ENCODE results near the gene REX1BD. TPM values are rescaled to one million over a fixed set of nuclear protein-coding genes. Genes with fewer than 3 reads are reported as not detected.

REX1BD gene
- polyA plus RNA-seq, 1 donor from 2014 or later = 214 TPM

- TF ChIP-seq MXI1 (conservative IDR thresholded peaks at IDR 0.05; ENCODE audit: poor library complexity, severe bottlenecking) (no peak), EZH2 (IDR thresholded peaks at IDR 0.05; ENCODE audit: borderline replicate concordance, insufficient read depth, low read length, poor library complexity, severe bottlenecking) (no peak), EP300 (conservative IDR thresholded peaks at IDR 0.05; ENCODE audit: poor library complexity, severe bottlenecking) (no peak), SMC3 (conservative IDR thresholded peaks at IDR 0.05; ENCODE audit: poor library complexity) (no peak), RAD21 (conservative IDR thresholded peaks at IDR 0.05) (no peak), TAF1 (IDR thresholded peaks at IDR 0.05; ENCODE audit: low read depth) (no peak), POLR2AphosphoS5 (IDR thresholded peaks at IDR 0.05) (no peak)
- TF ChIP-seq, protein P1, sequence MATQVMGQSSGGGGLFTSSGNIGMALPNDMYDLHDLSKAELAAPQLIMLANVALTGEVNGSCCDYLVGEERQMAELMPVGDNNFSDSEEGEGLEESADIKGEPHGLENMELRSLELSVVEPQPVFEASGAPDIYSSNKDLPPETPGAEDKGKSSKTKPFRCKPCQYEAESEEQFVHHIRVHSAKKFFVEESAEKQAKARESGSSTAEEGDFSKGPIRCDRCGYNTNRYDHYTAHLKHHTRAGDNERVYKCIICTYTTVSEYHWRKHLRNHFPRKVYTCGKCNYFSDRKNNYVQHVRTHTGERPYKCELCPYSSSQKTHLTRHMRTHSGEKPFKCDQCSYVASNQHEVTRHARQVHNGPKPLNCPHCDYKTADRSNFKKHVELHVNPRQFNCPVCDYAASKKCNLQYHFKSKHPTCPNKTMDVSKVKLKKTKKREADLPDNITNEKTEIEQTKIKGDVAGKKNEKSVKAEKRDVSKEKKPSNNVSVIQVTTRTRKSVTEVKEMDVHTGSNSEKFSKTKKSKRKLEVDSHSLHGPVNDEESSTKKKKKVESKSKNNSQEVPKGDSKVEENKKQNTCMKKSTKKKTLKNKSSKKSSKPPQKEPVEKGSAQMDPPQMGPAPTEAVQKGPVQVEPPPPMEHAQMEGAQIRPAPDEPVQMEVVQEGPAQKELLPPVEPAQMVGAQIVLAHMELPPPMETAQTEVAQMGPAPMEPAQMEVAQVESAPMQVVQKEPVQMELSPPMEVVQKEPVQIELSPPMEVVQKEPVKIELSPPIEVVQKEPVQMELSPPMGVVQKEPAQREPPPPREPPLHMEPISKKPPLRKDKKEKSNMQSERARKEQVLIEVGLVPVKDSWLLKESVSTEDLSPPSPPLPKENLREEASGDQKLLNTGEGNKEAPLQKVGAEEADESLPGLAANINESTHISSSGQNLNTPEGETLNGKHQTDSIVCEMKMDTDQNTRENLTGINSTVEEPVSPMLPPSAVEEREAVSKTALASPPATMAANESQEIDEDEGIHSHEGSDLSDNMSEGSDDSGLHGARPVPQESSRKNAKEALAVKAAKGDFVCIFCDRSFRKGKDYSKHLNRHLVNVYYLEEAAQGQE (IDR thresholded peaks at IDR 0.05; ENCODE audit: borderline replicate concordance) = no peak
- TF ChIP-seq, protein P2, sequence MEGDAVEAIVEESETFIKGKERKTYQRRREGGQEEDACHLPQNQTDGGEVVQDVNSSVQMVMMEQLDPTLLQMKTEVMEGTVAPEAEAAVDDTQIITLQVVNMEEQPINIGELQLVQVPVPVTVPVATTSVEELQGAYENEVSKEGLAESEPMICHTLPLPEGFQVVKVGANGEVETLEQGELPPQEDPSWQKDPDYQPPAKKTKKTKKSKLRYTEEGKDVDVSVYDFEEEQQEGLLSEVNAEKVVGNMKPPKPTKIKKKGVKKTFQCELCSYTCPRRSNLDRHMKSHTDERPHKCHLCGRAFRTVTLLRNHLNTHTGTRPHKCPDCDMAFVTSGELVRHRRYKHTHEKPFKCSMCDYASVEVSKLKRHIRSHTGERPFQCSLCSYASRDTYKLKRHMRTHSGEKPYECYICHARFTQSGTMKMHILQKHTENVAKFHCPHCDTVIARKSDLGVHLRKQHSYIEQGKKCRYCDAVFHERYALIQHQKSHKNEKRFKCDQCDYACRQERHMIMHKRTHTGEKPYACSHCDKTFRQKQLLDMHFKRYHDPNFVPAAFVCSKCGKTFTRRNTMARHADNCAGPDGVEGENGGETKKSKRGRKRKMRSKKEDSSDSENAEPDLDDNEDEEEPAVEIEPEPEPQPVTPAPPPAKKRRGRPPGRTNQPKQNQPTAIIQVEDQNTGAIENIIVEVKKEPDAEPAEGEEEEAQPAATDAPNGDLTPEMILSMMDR (IDR thresholded peaks at IDR 0.05; ENCODE audit: poor library complexity, severe bottlenecking) = no peak
- Histone ChIP-seq H3K4me2 (ENCODE audit: low read length) (peak overlapping the region; percentile 55), H3F3A (ENCODE audit: insufficient read depth, low read length, poor library complexity, severe bottlenecking) (no peaks in the 10 kb centered on the region), H3K79me2 (replicated peaks; ENCODE audit: insufficient read depth, low read length) (no peaks in the 10 kb centered on the region), H3K27me3 (ENCODE audit: insufficient read depth, low read depth, low read length) (peaks cover 40% of the 10 kb centered on the region), H4K20me1 (ENCODE audit: insufficient read depth) (no peaks in the 10 kb centered on the region), H3K9ac (ENCODE audit: low read length) (peak overlapping the region; percentile 93), H3K27ac (ENCODE audit: low read length) (peak overlapping the region; percentile 64), H3K9me3 (ENCODE audit: low read length) (no peaks in the 10 kb centered on the region), H2AFZ (ENCODE audit: low read depth, low read length) (no peak overlapping the region), H3K36me3 (ENCODE audit: insufficient read depth, low read length) (no peaks in the 10 kb centered on the region), H3K4me3 (ENCODE audit: low read length) (peak overlapping the region; percentile 86), H3K9me2 (ENCODE audit: insufficient read depth, low read length) (no peaks in the 10 kb centered on the region)
Observed at GRCh38 chr19:18613589-18614234, 25.1 kb downstream of the REX1BD start.

- no peaks in the 10 kb centered on the region for H3K9me2 ChIP-seq (ENCODE audit: insufficient read depth, low read length)
Observed at GRCh38 chr19:18616023-18616422, 27.4 kb downstream of the REX1BD start.

More at GRCh38 chr19:18616023-18616422, 27.4 kb downstream of the REX1BD start:
- Histone ChIP-seq H3K27ac (ENCODE audit: low read length) (no peak overlapping the region), H3K9me3 (ENCODE audit: low read length) (no peaks in the 10 kb centered on the region), H3K9ac (ENCODE audit: low read length) (no peak overlapping the region), H2AFZ (ENCODE audit: low read depth, low read length) (no peak overlapping the region), H3K36me3 (ENCODE audit: insufficient read depth, low read length) (no peaks in the 10 kb centered on the region), H3F3A (ENCODE audit: insufficient read depth, low read length, poor library complexity, severe bottlenecking) (no peaks in the 10 kb centered on the region), H3K79me2 (replicated peaks; ENCODE audit: insufficient read depth, low read length) (no peaks in the 10 kb centered on the region), H3K4me2 (ENCODE audit: low read length) (no peak overlapping the region), H3K27me3 (ENCODE audit: insufficient read depth, low read depth, low read length) (peaks cover 16% of the 10 kb centered on the region), H3K4me3 (ENCODE audit: low read length) (no peak overlapping the region), H4K20me1 (ENCODE audit: insufficient read depth) (no peaks in the 10 kb centered on the region)
- TF ChIP-seq, protein P2 (IDR thresholded peaks at IDR 0.05; ENCODE audit: poor library complexity, severe bottlenecking) = no peak
- TF ChIP-seq MXI1 (conservative IDR thresholded peaks at IDR 0.05; ENCODE audit: poor library complexity, severe bottlenecking) (no peak), SMC3 (conservative IDR thresholded peaks at IDR 0.05; ENCODE audit: poor library complexity) (no peak), EP300 (conservative IDR thresholded peaks at IDR 0.05; ENCODE audit: poor library complexity, severe bottlenecking) (no peak)
